ENCODE data around the gene ZNF451.

ZNF451 gene

GRCh38 chr6:57182017-57182432 lies 92.0 kb downstream of the ZNF451 start:
- DNase-seq (ENCODE audit: low read depth), result no peak
- H3K4me3 ChIP-seq (replicated peaks; ENCODE audit: low read depth, low read length), result no peak overlapping the region
- no peak for TF ChIP-seq CTCF (IDR thresholded peaks at IDR 0.05; ENCODE audit: low read length, missing control alignments)

- no peak for TF ChIP-seq CTCF (IDR thresholded peaks at IDR 0.05; ENCODE audit: low read length, missing control alignments)
- H3K4me3 ChIP-seq (replicated peaks; ENCODE audit: low read depth, low read length), result no peak overlapping the region
- DNase-seq (ENCODE audit: low read depth), result no peak
Measured at GRCh38 chr6:57183336-57183735, 93.3 kb downstream of the ZNF451 start.

GRCh38 chr6:57190140-57190539 lies 100.2 kb downstream of the ZNF451 start:
- no peak overlapping the region for H3K4me3 ChIP-seq (replicated peaks; ENCODE audit: low read depth, low read length)
- peak; percentile 86 for DNase-seq (ENCODE audit: low read depth)
- TF ChIP-seq CTCF (IDR thresholded peaks at IDR 0.05; ENCODE audit: low read length, missing control alignments), result peak; percentile 57

- H3K4me3 ChIP-seq (replicated peaks; ENCODE audit: low read depth, low read length), result no peak overlapping the region
- peak; percentile 56 for DNase-seq (ENCODE audit: low read depth)
- no peak for TF ChIP-seq CTCF (IDR thresholded peaks at IDR 0.05; ENCODE audit: low read length, missing control alignments)
Measured at GRCh38 chr6:57193177-57193576, 103.2 kb downstream of the ZNF451 start.

- DNase-seq (ENCODE audit: low read depth), result no peak
- TF ChIP-seq CTCF (IDR thresholded peaks at IDR 0.05; ENCODE audit: low read length, missing control alignments), result no peak
- H3K4me3 ChIP-seq (replicated peaks; ENCODE audit: low read depth, low read length), result no peak overlapping the region
Measured at GRCh38 chr6:57195457-57195856, 105.5 kb downstream of the ZNF451 start.

GRCh38 chr6:57198926-57199636 lies 109.1 kb downstream of the ZNF451 start:
- no peak for TF ChIP-seq CTCF (IDR thresholded peaks at IDR 0.05; ENCODE audit: low read length, missing control alignments)

GRCh38 chr6:57201718-57202117 lies 111.7 kb downstream of the ZNF451 start:
- no peak for DNase-seq (ENCODE audit: low read depth)
- H3K4me3 ChIP-seq (replicated peaks; ENCODE audit: low read depth, low read length), result no peak overlapping the region
- TF ChIP-seq CTCF (IDR thresholded peaks at IDR 0.05; ENCODE audit: low read length, missing control alignments), result no peak

More at GRCh38 chr6:57198926-57199636, 109.1 kb downstream of the ZNF451 start:
- H3K4me3 ChIP-seq (replicated peaks; ENCODE audit: low read depth, low read length), result no peak overlapping the region
- no peak for DNase-seq (ENCODE audit: low read depth)
